IMR-90 (cell line): ENCODE results near the gene PID1. TPM values are rescaled to one million over a fixed set of nuclear protein-coding genes. Genes with fewer than 3 reads are reported as not detected.

Source experiments
- ATAC-seq: fragments of 200-7000 bp; cut with Tn5 transposase; 2 replicates; pipeline ENCODE4 v1.9.1; 2020; ENCODE audit warnings: low read depth, mild to moderate bottlenecking, moderate library complexity
- BruUV-seq: library from RNA; stranded (reverse); fragments of 400-500 nt; replicated peaks from 2 replicates; lab custom pipeline; 2021; lab: Mats Ljungman, UMichigan
- CTCF ChIA-PET: fragments of 300-600 bp; formaldehyde crosslinking; extraction: SDS; loops from one replicate; lab custom pipeline; 2021; ENCODE audit warnings: antibody characterized with exemption; lab: Yijun Ruan, JAX
- POLR2A ChIA-PET: fragments of 300-600 bp; sonication (Branson Sonifier 250); formaldehyde crosslinking; loops from one replicate; lab custom pipeline; 2022; ENCODE audit warnings: antibody characterized with exemption; ENCODE audit not compliant: unreplicated experiment; lab: Charles Lee
- DNase-seq: peaks from one replicate; pipeline ENCODE4 v3.0.0; 2013
- H2AFZ ChIP-seq: replicated peaks from 2 replicates; pipeline ENCODE3; 2013; ENCODE audit warnings: low read length, mild to moderate bottlenecking; ENCODE audit not compliant: poor library complexity
- H2AK5ac ChIP-seq: 2 replicates; pipeline ENCODE4 v1.6.1; 2013; ENCODE audit warnings: low read depth, low read length, inconsistent platforms
- H2AK9ac ChIP-seq: replicated peaks from 2 replicates; pipeline ENCODE3; 2013; ENCODE audit warnings: mild to moderate bottlenecking, low read depth, low read length, moderate library complexity; ENCODE audit not compliant: poor library complexity
- H2BK120ac ChIP-seq: 2 replicates; pipeline ENCODE4 v1.6.1; 2013; ENCODE audit warnings: low read depth, low read length, inconsistent platforms
- H2BK15ac ChIP-seq: 3 replicates; pipeline ENCODE4 v1.6.1; 2013; ENCODE audit warnings: low read depth, low read length, inconsistent platforms
- H2BK20ac ChIP-seq: 2 replicates; pipeline ENCODE4 v1.6.1; 2013; ENCODE audit warnings: low read depth, mild to moderate bottlenecking, inconsistent platforms, low read length, moderate library complexity
- H2BK5ac ChIP-seq: 2 replicates; pipeline ENCODE4 v1.6.1; 2013; ENCODE audit warnings: mild to moderate bottlenecking, low read depth, low read length, inconsistent platforms; ENCODE audit not compliant: poor library complexity, severe bottlenecking
- H3K14ac ChIP-seq: replicated peaks from 2 replicates; pipeline ENCODE4 v1.6.1; 2013; ENCODE audit warnings: low read depth, low read length, inconsistent platforms
- H3K18ac ChIP-seq: 2 replicates; pipeline ENCODE4 v1.6.1; 2013; ENCODE audit warnings: low read depth, low read length, control low read depth
- H3K23ac ChIP-seq: 2 replicates; pipeline ENCODE4 v1.6.1; 2013; ENCODE audit warnings: low read depth, low read length, inconsistent platforms
- H3K27ac ChIP-seq: 2 replicates; pipeline ENCODE4 v1.5.1; 2013; ENCODE audit warnings: mild to moderate bottlenecking, control low read depth, low read length; ENCODE audit not compliant: insufficient read depth
- H3K27me3 ChIP-seq: 2 replicates; pipeline ENCODE4 v1.6.1; 2013; ENCODE audit warnings: low read length; ENCODE audit not compliant: control insufficient read depth, insufficient read depth
- H3K36me3 ChIP-seq: 2 replicates; pipeline ENCODE4 v1.6.1; 2013; ENCODE audit warnings: low read length, mixed read lengths; ENCODE audit not compliant: control insufficient read depth, insufficient read depth
- H3K4ac ChIP-seq: 2 replicates; pipeline ENCODE4 v1.6.1; 2013; ENCODE audit warnings: low read depth, low read length, inconsistent platforms
- H3K4me1 ChIP-seq: 2 replicates; pipeline ENCODE4 v1.6.1; 2013; ENCODE audit warnings: low read length, mixed read lengths; ENCODE audit not compliant: control insufficient read depth, insufficient read depth
- H3K4me2 ChIP-seq: 2 replicates; pipeline ENCODE4 v1.6.1; 2013; ENCODE audit warnings: low read depth, mild to moderate bottlenecking, control low read depth, low read length, moderate library complexity
- H3K4me3 ChIP-seq: 2 replicates; pipeline ENCODE4 v1.5.1; 2013; ENCODE audit warnings: low read depth, mild to moderate bottlenecking, control low read depth, low read length, moderate library complexity; ENCODE audit not compliant: insufficient read depth
- H3K56ac ChIP-seq: 2 replicates; pipeline ENCODE4 v1.6.1; 2013; ENCODE audit warnings: low read length, inconsistent platforms; ENCODE audit not compliant: insufficient read depth; ENCODE audit errors: extremely low read depth
- H3K79me1 ChIP-seq, 2 experiments: 2 replicates each; pipeline ENCODE4 v1.6.1; 2013; ENCODE audit warnings: low read length in 2 of 2, inconsistent platforms in 1 of 2, low read depth in 1 of 2
- H3K9ac ChIP-seq: 2 replicates; pipeline ENCODE4 v1.6.1; 2013; ENCODE audit warnings: low read depth, low read length, control low read depth
- H3K9me1 ChIP-seq: 2 replicates; pipeline ENCODE4 v1.6.1; 2013; ENCODE audit warnings: low read length, inconsistent platforms; ENCODE audit not compliant: insufficient read depth
- H3K9me3 ChIP-seq: 2 replicates; pipeline ENCODE4 v1.6.1; 2013; ENCODE audit warnings: low read length; ENCODE audit not compliant: control insufficient read depth, insufficient read depth
- H4K20me1 ChIP-seq: 2 replicates; pipeline ENCODE4 v1.6.1; 2013; ENCODE audit warnings: low read length, inconsistent platforms; ENCODE audit not compliant: insufficient read depth
- H4K5ac ChIP-seq: 2 replicates; pipeline ENCODE4 v1.6.1; 2013; ENCODE audit warnings: mild to moderate bottlenecking, low read depth, low read length, control low read depth
- H4K8ac ChIP-seq, 2 experiments: 2 replicates each; pipeline ENCODE4 v1.6.1; 2013; ENCODE audit warnings: low read depth in 2 of 2, low read length in 2 of 2, control low read depth in 1 of 2, inconsistent platforms in 1 of 2
- H4K91ac ChIP-seq: 2 replicates; pipeline ENCODE4 v1.6.1; 2013; ENCODE audit warnings: low read depth, low read length, inconsistent platforms; ENCODE audit not compliant: insufficient read depth
- BHLHE40 ChIP-seq: fragments of 150-350 bp; IDR thresholded peaks from 2 replicates; pipeline ENCODE4 v1.6.1; 2016; ENCODE audit warnings: mild to moderate bottlenecking, low read depth, low read length
- CEBPB ChIP-seq: IDR thresholded peaks from 2 replicates; pipeline ENCODE4 v1.6.1; 2012; ENCODE audit warnings: low read depth, low read length, improper control_type of control experiment
- CHD1 ChIP-seq: IDR thresholded peaks from 2 replicates; pipeline ENCODE4 v1.6.1; 2012; ENCODE audit warnings: low read depth, low read length, improper control_type of control experiment
- ELK1 ChIP-seq: fragments of 150-350 bp; IDR thresholded peaks from 2 replicates; pipeline ENCODE4 v1.6.1; 2016; ENCODE audit warnings: low read depth, mild to moderate bottlenecking, low read length, moderate library complexity, borderline replicate concordance
- FOS ChIP-seq: fragments of 150-350 bp; IDR thresholded peaks from 2 replicates; pipeline ENCODE4 v1.6.1; 2016; ENCODE audit warnings: low read depth, low read length
- MAFK ChIP-seq: IDR thresholded peaks from 2 replicates; pipeline ENCODE4 v1.6.1; 2012; ENCODE audit warnings: low read depth, low read length, improper control_type of control experiment
- MAZ ChIP-seq: IDR thresholded peaks from 2 replicates; pipeline ENCODE4 v1.6.1; 2012; ENCODE audit warnings: low read depth, mild to moderate bottlenecking, low read length, improper control_type of control experiment, moderate library complexity, borderline replicate concordance
- MXI1 ChIP-seq: IDR thresholded peaks from 2 replicates; pipeline ENCODE4 v1.6.1; 2012; ENCODE audit warnings: low read depth, mild to moderate bottlenecking, low read length, moderate library complexity, borderline replicate concordance
- NFE2L2 ChIP-seq: fragments of 150-350 bp; IDR thresholded peaks from 2 replicates; pipeline ENCODE4 v1.6.1; 2016; ENCODE audit warnings: low read depth, mild to moderate bottlenecking, low read length
- POLR2A ChIP-seq: IDR thresholded peaks from 2 replicates; pipeline ENCODE4 v1.6.1; 2012; ENCODE audit warnings: mild to moderate bottlenecking, low read depth, low read length
- RAD21 ChIP-seq: IDR thresholded peaks from 2 replicates; pipeline ENCODE4 v1.6.1; 2012; ENCODE audit warnings: low read length, improper control_type of control experiment
- RCOR1 ChIP-seq: IDR thresholded peaks from 2 replicates; pipeline ENCODE4 v1.6.1; 2012; ENCODE audit warnings: mild to moderate bottlenecking, low read length, improper control_type of control experiment; ENCODE audit not compliant: insufficient replicate concordance
- RFX5 ChIP-seq: IDR thresholded peaks from 2 replicates; pipeline ENCODE4 v1.8.0; 2012; ENCODE audit warnings: low read depth, mild to moderate bottlenecking, low read length, moderate library complexity
- SMC3 ChIP-seq: fragments of 150-350 bp; IDR thresholded peaks from 2 replicates; pipeline ENCODE4 v1.6.1; 2016; ENCODE audit warnings: low read depth, mild to moderate bottlenecking, antibody characterized with exemption, low read length, moderate library complexity
- WGBS, 2 experiments: methylation state at CpG; one replicate each; pipeline versions ENCODE4 v1.1.5 to v1.1.7; 2013; ENCODE audit warnings: missing lambda C conversion rate in 2 of 2; ENCODE audit not compliant: insufficient read length in 1 of 2; ENCODE audit errors: extremely low coverage in 2 of 2; 5-methylcytosine and 5-hydroxymethylcytosine counted together
- dilution Hi-C: fragments of 300-500 bp; cut with HindIII; formaldehyde crosslinking; loops from one replicate; pipeline ENCODE4 v1.14.3; 2018; ENCODE audit warnings: low sequenced_read_pairs; ENCODE audit not compliant: unreplicated experiment
- in situ Hi-C: fragments of 300-500 bp; cut with MboI; formaldehyde crosslinking; loops from 3 replicates; pipeline ENCODE4 v1.14.3; 2019; ENCODE audit warnings: low sequenced_read_pairs, inconsistent platforms, mixed read lengths
- intact Hi-C: fragments of 100-400 bp; cut with micrococcal nuclease; formaldehyde crosslinking; loops from 2 replicates; pipeline ENCODE4 v1.10.0; 2022
- polyA plus RNA-seq, 3 experiments: library from polyadenylated mRNA; depleted of rRNA; stranded (reverse); fragments of >200 nt; gene quantifications; 2 replicates each; pipeline ENCODE4 v1.2.3, GENCODE V29; 2012; ENCODE audit warnings: low replicate concordance in 1 of 3
- total RNA-seq: library from RNA; depleted of rRNA; stranded (reverse); fragments of >200 nt; gene quantifications from 2 replicates; pipeline ENCODE4 v1.2.3, GENCODE V29; 2012
- TF ChIP-seq, protein P1 (sequence below): conservative IDR thresholded peaks from 2 replicates; pipeline ENCODE4 v1.5.1; 2012; ENCODE audit warnings: mild to moderate bottlenecking, low read depth, low read length, improper control_type of control experiment
- TF ChIP-seq, protein P2 (sequence below): fragments of 150-350 bp; IDR thresholded peaks from 2 replicates; pipeline ENCODE4 v1.6.1; 2017; ENCODE audit warnings: mild to moderate bottlenecking, antibody characterized with exemption, low read length, low read depth

Gene PID1
- total and polyA plus RNA-seq, 2 of the 4 experiments (the other 2 are of a cell fraction) = 0.90 to 1.9 TPM

DNA sequence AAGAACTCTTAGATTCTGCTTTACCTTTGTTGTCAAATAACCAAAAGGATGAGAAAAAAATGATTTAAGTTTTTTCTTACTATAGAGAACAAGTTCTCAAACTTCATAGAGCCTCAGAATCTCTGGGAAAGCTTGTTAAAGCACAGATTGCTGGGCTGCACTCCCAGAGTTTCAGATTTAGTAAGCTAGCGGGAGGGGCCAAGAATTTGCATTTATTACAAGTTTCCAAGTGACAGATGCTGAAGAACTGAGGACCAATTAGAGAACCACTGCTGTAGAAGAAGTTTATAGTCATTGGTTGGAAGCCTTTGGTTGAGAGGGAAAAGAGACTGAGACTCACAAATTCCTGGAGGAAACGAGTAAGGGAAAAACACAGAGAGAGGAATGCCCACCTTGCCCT, 32.1 kb downstream of the PID1 start:
- no peak overlapping the region for H3K4ac ChIP-seq
- POLR2A ChIA-PET = no interaction called here
- peaks cover 5% of the 10 kb centered on the region; the same call in 1 of the 2 replicates for H3K9me3 ChIP-seq
- no peaks in the 10 kb centered on the region for H3K36me3 ChIP-seq
- no peaks in the 10 kb centered on the region for H3K79me1 ChIP-seq
- H3K4me1 ChIP-seq = no peaks in the 10 kb centered on the region
- H3K9me1 ChIP-seq = no peaks in the 10 kb centered on the region
- H2BK5ac ChIP-seq = no peak overlapping the region
- WGBS, 2 experiments = no CpG with 5 or more reads among the region's 2 CpGs
- H2AK5ac ChIP-seq = no peak overlapping the region
- DNase-seq (no peak), ATAC-seq (no peak)
- H3K23ac ChIP-seq = no peak overlapping the region
- dilution Hi-C loops = no loop called here
- in situ Hi-C loops = no loop called here
- no peak overlapping the region for H3K4me3 ChIP-seq
- no peak overlapping the region for H4K91ac ChIP-seq
- H3K4me2 ChIP-seq = no peak overlapping the region
- H3K27me3 ChIP-seq = no peaks in the 10 kb centered on the region
- H2BK120ac ChIP-seq = no peak overlapping the region
- H4K8ac ChIP-seq = no peak overlapping the region
- no peak overlapping the region for H3K9ac ChIP-seq
- CTCF ChIA-PET = no interaction called here
- no peak overlapping the region for H2AFZ ChIP-seq
- TF ChIP-seq NFE2L2 (no peak), CHD1 (no peak), POLR2A (no peak), RFX5 (no peak), SMC3 (no peak), RCOR1 (no peak), MAZ (no peak), ELK1 (no peak), FOS (no peak), CEBPB (no peak), MAFK (no peak), MXI1 (no peak), BHLHE40 (no peak), RAD21 (no peak)
- TF ChIP-seq, protein P1, sequence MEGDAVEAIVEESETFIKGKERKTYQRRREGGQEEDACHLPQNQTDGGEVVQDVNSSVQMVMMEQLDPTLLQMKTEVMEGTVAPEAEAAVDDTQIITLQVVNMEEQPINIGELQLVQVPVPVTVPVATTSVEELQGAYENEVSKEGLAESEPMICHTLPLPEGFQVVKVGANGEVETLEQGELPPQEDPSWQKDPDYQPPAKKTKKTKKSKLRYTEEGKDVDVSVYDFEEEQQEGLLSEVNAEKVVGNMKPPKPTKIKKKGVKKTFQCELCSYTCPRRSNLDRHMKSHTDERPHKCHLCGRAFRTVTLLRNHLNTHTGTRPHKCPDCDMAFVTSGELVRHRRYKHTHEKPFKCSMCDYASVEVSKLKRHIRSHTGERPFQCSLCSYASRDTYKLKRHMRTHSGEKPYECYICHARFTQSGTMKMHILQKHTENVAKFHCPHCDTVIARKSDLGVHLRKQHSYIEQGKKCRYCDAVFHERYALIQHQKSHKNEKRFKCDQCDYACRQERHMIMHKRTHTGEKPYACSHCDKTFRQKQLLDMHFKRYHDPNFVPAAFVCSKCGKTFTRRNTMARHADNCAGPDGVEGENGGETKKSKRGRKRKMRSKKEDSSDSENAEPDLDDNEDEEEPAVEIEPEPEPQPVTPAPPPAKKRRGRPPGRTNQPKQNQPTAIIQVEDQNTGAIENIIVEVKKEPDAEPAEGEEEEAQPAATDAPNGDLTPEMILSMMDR = no peak
- TF ChIP-seq, protein P2, sequence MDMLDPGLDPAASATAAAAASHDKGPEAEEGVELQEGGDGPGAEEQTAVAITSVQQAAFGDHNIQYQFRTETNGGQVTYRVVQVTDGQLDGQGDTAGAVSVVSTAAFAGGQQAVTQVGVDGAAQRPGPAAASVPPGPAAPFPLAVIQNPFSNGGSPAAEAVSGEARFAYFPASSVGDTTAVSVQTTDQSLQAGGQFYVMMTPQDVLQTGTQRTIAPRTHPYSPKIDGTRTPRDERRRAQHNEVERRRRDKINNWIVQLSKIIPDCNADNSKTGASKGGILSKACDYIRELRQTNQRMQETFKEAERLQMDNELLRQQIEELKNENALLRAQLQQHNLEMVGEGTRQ = no peak
- H3K14ac ChIP-seq = no peak overlapping the region
- no peak overlapping the region for H3K56ac ChIP-seq
- intact Hi-C loops = no loop called here
- H2BK20ac ChIP-seq = no peak overlapping the region
- H4K20me1 ChIP-seq = no peaks in the 10 kb centered on the region
- no TSS peak for BruUV-seq
- no peak overlapping the region for H4K5ac ChIP-seq
- no peak overlapping the region for H3K27ac ChIP-seq
- no peak overlapping the region for H2BK15ac ChIP-seq
- H3K18ac ChIP-seq = no peak overlapping the region
- H2AK9ac ChIP-seq = no peak overlapping the region
